Ovary (tissue), 3 donors: ENCODE results near the gene KCNQ4.

Experiments used
- CTCF ChIP-seq, 3 donors: fragments of 450-650 bp in 2 of 3; fragments of 200-600 bp in 1 of 3; IDR thresholded peaks; one replicate each; pipeline versions ENCODE4 v1.5.1 to v1.8.0; 2016 to 2022; ENCODE audit warnings: antibody characterized with exemption in 3 of 3, mild to moderate bottlenecking in 1 of 3
- EP300 ChIP-seq: sonication (generic); formaldehyde crosslinking; IDR thresholded peaks from one replicate; pipeline ENCODE4 v1.6.1; 2017; ENCODE audit warnings: antibody characterized with exemption
- POLR2A ChIP-seq: fragments of 450-650 bp; IDR thresholded peaks from one replicate; pipeline ENCODE4 v1.6.1; 2017; ENCODE audit warnings: antibody characterized with exemption, mild to moderate bottlenecking, moderate library complexity
- donor health status: DM: no; HTN: no; CAD: no.

DNA sequence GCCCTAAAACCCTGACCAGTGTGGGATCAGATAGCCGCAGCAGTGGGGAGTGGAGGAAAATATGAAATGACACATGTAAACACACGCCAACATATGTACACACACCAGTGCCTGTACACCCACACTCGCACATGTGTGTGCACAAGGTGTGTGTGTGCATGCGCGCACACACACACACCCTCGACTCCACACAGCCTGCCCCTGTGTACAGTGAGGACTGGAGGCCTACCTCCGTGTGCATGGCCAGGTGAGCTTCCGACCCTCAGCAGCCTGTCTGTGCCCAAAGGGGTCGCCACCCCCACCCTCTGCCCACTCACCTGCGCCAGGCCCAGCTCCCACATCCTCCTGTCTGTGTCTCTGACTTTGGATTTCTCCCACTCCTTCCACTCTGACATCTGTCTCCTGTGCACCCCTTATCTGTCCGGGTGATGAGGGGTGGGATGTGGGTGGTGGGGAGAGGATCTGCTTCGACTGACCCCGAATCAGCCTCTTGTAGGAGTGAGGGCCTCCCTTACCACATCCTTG is 46.9 kb downstream of the KCNQ4 start:
- TF ChIP-seq POLR2A (no peak), CTCF (IDR thresholded peaks at IDR 0.05) (no peak), EP300 (no peak)
